HG03159 (cell line): ENCODE results near the gene ADAMTSL1.

Source experiments
- ATAC-seq: cut with Tn5 transposase; IDR thresholded peaks from one replicate; pipeline ENCODE4 v1.9.1; 2021; ENCODE audit warnings: mild to moderate bottlenecking, moderate library complexity; ENCODE audit not compliant: unreplicated experiment

ADAMTSL1 gene

DNA sequence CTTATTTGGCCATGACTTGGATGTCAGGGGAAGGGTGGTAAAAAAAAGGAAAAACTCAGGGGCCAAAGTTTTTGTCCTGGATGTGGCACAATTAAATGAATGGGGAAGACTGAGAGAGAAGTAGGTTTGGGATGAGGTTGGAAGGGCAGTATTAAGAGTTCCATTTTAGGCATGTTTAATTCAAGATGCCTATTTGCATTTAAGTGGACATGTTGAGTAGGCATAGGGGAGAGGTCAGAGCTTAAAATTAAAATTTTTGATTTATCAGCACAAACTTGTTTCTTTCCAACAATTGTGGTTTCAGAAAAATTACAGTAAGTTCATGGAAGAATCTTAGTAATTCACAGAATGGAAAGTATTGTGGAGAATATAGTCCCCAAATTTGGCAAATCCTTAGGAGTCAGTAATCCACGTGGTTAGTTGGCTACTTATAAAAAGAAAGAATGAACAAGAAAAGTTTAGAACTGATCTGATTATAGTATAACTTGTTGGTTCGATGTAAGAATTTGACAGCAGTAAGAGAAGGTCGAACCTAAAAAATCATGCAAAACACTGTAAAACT lies 293.1 kb downstream of the ADAMTSL1 start:
- no peak for ATAC-seq

DNA sequence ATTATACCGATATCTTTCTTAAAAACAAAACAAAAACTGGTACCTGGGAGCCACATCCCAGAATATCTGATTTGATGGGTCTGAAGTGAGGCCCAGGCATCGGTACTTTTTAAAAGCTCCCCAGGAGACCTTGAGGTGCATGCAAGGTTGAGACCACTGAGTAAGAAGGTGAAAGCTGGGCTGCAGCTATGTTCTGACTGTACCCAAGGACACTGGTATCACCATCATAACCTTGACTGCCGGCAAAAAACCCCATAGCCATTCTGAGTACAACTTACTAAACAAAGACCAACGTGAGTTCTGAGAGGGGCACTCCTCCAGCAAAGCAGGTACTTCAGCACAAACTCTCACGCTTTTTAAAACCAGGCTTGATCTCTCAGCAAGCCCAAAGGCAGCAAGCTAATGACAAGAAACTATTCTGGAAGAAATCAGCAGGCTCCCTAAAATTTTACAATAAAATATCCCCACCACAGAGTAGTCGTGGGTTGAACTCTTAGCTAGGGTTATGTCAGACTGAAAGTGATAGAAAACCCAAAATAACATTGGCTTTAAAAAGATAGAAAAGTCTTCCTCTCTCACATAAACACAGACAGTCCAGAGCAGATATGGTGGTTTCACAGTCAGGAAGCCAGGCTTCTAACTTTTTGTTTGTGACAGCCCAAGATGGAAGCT lies 295.1 kb downstream of the ADAMTSL1 start:
- peak; percentile 84 for ATAC-seq

DNA sequence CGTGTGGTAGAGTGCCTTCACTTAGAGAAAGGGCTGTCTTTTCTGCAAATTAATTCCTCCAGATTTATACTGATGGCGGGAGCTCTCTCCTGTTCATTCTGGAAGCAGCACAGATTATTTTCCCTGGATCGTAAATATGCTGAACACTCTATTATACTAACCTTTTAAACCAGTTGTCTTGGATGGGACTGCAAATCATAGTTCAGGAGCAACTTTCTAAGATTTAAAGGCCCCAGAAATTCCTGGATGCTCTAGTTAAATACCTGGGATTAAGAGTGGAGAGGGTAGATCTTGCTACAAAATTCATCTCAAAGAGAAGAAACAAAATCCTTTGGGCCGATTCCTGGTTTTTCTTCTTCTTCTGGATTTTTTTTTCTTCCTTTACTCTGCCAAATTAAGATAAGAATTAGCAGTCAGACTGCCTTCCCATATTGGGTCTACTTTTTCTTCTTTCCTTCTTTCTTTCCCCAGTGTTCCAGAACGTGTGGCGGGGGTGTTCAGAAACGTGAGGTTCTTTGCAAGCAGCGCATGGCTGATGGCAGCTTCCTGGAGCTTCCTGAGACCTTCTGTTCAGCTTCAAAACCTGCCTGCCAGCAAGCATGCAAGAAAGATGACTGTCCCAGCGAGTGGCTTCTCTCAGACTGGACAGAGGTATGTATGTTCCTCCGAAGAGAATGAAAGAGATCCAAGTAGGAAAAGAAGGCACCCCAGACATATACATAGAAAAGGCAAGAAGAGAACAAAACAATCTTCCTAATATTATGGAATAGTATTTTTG lies 296.4 kb downstream of the ADAMTSL1 start:
- no peak for ATAC-seq

- ATAC-seq: no peak
Observed at GRCh38 chr9:18771011-18771410, 297.1 kb downstream of the ADAMTSL1 start.

- no peak for ATAC-seq
Observed at GRCh38 chr9:18771763-18772162, 297.8 kb downstream of the ADAMTSL1 start.

DNA sequence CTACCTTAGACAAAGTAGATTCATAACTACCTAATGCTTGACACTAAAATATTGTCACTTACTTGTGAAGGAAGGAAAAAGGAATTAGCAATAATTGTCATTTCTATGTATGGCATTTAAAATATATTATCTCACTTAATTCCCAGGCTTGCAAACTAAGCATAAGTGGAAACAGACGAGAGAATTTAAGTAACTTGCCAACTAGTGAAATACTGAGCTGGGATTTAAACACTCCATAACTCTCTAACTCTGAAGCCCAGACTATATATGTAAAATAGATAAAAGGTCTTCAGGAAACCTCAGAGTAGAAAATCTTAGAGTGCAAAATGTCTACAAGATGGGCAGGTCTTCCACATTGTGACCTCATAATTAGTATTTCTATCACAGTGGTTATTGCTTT lies 301.3 kb downstream of the ADAMTSL1 start:
- ATAC-seq: no peak

DNA sequence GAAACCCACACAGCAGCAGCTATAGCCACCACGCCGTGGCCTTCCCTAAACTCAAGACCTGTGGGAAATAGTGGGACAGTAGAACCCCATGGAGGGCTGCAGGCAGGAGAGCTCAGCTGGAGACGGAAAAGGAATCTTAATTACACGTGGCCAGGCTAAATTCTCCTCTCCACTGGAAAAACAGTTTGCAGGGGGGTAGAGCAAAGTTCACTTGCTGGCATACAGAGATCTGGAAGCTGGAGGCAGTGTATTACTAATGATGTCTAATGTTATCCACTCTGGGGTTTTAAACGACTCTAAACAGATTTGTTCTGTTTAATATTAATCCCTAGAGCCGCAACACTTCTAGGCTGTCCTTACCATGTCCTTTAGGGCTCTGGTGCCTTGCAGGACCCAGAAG lies 302.0 kb downstream of the ADAMTSL1 start:
- no peak for ATAC-seq

DNA sequence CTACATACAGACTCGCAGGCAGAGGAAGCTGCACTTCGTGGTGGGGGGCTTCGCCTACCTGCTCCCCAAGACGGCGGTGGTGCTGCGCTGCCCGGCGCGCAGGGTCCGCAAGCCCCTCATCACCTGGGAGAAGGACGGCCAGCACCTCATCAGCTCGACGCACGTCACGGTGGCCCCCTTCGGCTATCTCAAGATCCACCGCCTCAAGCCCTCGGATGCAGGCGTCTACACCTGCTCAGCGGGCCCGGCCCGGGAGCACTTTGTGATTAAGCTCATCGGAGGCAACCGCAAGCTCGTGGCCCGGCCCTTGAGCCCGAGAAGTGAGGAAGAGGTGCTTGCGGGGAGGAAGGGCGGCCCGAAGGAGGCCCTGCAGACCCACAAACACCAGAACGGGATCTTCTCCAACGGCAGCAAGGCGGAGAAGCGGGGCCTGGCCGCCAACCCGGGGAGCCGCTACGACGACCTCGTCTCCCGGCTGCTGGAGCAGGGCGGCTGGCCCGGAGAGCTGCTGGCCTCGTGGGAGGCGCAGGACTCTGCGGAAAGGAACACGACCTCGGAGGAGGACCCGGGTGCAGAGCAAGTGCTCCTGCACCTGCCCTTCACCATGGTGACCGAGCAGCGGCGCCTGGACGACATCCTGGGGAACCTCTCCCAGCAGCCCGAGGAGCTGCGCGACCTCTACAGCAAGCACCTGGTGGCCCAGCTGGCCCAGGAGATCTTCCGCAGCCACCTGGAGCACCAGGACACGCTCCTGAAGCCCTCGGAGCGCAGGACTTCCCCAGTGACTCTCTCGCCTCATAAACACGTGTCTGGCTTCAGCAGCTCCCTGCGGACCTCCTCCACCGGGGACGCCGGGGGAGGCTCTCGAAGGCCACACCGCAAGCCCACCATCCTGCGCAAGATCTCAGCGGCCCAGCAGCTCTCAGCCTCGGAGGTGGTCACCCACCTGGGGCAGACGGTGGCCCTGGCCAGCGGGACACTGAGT lies 303.2 kb downstream of the ADAMTSL1 start:
- no peak for ATAC-seq

DNA sequence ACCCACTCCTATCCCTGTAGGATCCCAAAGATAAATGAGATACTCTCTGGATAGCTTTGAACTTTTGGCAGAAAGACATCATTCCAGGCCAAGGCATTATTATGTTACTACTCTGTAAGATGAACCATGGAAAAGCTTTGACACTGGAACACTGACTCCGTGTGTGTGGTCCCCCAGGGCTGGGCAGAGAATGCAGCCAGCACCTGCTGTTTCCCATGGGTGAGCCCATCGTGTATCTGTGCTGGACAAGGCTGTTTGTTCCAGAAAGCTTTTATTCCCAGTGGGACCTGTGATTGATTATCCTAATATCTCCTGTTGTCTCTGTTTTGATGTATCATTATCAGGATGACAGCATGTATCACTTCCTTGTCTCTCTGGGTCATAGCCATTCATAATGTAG lies 304.2 kb downstream of the ADAMTSL1 start:
- no peak for ATAC-seq

DNA sequence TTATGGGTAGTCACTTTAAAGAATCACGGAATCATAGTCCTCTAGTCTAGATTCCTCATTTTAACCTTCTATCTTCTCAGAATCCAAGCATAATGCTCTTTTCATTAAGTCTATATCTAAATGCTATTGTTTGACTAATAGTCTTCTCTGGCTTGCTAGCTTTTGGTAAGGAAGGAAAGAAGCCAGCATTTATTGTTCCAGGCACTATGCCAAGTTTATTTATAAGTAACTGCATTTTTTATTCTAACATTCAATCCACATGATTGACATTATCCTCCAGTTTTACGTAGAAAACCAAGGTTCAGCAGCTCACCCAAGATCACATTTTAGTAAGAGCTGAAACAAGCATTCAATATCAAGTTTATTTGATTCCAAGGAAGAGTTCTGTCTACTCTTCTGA lies 304.9 kb downstream of the ADAMTSL1 start:
- ATAC-seq: no peak

GRCh38 chr9:18783909-18784308 lies 310.0 kb downstream of the ADAMTSL1 start:
- no peak for ATAC-seq

DNA sequence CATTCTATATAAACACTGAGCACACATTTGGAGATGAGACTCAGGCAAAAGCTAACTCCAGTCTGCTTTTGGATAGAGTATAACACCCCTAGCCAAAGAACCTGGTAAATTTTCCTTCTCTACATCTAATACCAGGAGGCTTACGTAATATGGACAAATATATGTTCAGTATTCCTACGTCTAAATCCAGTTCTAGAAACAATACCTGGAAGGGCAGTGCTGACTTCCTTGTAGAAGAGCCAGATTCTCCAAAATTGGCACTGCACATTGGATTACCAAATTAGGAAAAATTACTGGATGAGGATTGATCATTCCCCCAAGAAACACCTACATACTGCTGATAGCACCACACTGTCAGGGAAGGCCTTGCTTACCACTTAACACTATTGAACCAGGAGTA lies 311.7 kb downstream of the ADAMTSL1 start:
- ATAC-seq: no peak

GRCh38 chr9:18786196-18786595 lies 312.2 kb downstream of the ADAMTSL1 start:
- ATAC-seq: no peak

GRCh38 chr9:18786911-18787650 lies 313.1 kb downstream of the ADAMTSL1 start:
- ATAC-seq: no peak

- ATAC-seq: no peak
Observed at GRCh38 chr9:18788256-18788655, 314.3 kb downstream of the ADAMTSL1 start.

DNA sequence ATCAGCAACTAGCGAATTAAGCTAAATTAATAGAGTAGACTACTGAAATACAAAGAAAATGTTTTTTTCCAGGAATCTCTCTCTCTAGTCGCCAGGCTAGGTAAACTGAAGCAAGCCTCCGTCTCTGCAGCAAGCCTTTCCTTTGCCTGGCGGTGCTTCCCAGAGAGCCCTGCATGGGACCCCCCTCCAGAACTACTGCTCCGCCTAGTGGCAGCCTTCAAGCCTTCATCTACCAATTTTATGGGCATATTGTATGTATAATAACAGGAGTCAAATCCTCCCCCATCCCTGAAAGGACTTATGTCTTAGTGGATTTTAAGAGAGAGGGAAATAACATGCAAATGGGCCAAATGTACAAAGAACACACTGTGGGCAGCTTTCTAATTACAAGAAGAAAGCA lies 317.1 kb downstream of the ADAMTSL1 start:
- ATAC-seq: no peak

- no peak for ATAC-seq
Observed at GRCh38 chr9:18793122-18793521, 319.2 kb downstream of the ADAMTSL1 start.

DNA sequence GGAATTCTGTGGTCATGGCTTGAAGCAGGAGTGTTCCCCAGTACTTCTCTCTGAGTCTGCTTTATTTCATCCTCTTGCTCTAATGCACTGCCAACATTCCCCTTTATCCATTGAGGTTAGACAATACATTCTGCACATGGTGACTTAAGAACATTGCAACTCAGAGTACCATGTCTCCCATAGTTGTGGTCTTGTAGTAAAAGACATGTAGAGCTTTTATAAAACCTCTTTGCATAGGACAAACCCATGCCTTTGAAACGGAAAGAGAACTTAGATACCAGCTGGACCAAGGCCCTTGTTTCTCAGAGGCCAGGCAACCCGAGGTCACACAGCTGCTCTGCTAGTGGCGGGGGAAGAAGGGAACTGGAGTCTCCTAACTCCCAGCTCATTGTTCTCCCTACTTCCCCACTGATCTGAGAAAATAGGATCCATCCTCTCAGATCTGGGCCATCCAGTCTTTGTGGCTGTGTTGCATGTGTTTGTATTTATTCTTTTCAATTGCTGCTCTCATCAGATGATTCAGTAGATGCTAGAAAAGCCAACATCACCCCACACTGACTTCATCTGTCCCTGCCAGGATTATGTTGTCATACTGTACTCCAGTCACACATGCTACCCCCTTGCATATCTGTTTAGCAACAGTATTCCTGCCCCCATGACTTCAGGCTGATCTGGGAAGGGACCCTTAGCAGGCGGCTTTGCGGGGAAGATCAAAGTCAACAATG lies 322.2 kb downstream of the ADAMTSL1 start:
- no peak for ATAC-seq

- no peak for ATAC-seq
Observed at GRCh38 chr9:18796696-18797270, 322.8 kb downstream of the ADAMTSL1 start.
